C4-2B (cell line): ENCODE measurements around the gene GREM1.

Experiments used
- H3K27ac ChIP-seq: fragments of 450-650 bp; 2 replicates; pipeline ENCODE4 v1.5.1; 2017
- ZFX ChIP-seq: fragments of 450-650 bp; IDR thresholded peaks from 2 replicates; pipeline ENCODE4 v1.6.1; 2017
- TF ChIP-seq, protein P1 (sequence below): fragments of 450-650 bp; conservative IDR thresholded peaks from 2 replicates; pipeline ENCODE4 v1.5.1; 2017; ENCODE audit warnings: mild to moderate bottlenecking

Gene GREM1

DNA sequence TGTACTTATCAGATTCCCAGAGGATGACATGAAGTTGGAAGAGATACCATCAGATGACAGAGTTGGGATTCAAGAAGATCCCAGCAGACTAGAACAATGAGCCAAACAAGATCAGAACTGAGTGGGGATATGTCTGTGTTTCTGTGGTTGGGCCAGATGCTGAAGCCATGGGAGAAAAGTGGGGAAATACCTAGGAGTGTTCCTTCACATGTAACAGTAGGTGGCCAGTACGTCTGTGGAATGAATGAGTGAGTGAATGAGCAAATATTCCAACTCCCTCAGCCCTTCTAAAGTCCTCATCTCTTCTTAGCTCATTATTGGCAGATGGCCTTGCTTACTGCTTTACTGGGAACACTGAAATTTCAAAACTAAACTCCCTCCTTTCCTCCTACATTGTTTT, 32.2 kb upstream of the GREM1 start:
- H3K27ac ChIP-seq: no peak overlapping the region
- TF ChIP-seq ZFX: no peak
- TF ChIP-seq, protein P1, sequence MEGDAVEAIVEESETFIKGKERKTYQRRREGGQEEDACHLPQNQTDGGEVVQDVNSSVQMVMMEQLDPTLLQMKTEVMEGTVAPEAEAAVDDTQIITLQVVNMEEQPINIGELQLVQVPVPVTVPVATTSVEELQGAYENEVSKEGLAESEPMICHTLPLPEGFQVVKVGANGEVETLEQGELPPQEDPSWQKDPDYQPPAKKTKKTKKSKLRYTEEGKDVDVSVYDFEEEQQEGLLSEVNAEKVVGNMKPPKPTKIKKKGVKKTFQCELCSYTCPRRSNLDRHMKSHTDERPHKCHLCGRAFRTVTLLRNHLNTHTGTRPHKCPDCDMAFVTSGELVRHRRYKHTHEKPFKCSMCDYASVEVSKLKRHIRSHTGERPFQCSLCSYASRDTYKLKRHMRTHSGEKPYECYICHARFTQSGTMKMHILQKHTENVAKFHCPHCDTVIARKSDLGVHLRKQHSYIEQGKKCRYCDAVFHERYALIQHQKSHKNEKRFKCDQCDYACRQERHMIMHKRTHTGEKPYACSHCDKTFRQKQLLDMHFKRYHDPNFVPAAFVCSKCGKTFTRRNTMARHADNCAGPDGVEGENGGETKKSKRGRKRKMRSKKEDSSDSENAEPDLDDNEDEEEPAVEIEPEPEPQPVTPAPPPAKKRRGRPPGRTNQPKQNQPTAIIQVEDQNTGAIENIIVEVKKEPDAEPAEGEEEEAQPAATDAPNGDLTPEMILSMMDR: no peak

DNA sequence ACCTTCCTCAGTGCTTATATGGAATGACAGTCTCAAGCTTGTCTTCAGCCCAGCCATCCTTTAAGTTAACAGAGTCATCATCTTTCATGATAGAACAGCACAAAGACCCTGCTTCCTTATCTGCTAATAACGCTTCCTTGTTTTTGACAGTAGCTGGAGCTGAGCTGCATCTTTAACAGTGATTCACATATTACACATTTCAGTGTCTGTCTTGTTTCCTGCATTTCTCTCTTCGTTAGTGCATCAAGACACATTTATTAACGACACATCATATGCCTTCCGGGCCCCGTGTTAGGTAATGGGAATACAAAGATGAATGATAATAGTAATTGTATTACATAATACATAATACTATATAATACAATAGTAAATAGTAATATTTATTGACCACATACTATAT, 30.2 kb upstream of the GREM1 start:
- H3K27ac ChIP-seq: no peak overlapping the region
- no peak for TF ChIP-seq ZFX
- TF ChIP-seq, protein P1: no peak

- TF ChIP-seq, protein P1: no peak
- no peak for TF ChIP-seq ZFX
- no peak overlapping the region for H3K27ac ChIP-seq
Measured at GRCh38 chr15:32688151-32688639, 29.6 kb upstream of the GREM1 start.

- H3K27ac ChIP-seq: no peak overlapping the region
Measured at GRCh38 chr15:32690941-32691688, 26.7 kb upstream of the GREM1 start.

DNA sequence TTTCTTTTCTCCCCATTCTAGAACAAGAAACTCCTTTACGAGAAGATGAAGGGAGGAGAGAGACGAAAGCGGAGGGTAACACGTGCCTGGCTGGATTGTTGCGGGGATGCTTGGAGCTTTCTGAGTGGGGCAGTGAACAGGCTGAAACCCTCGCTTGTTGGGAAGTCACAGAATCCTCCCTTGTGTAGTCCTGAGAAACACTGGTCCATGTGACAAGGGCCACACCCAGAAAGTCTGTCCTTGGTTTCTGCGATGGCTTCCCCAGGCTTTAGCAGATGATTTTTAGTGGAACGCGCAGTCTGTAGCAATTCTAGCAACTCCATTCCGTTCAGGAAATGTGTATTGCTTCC, 26.1 kb upstream of the GREM1 start:
- TF ChIP-seq ZFX: no peak
- TF ChIP-seq, protein P1: no peak
- no peak overlapping the region for H3K27ac ChIP-seq

More at GRCh38 chr15:32690941-32691688, 26.7 kb upstream of the GREM1 start:
- TF ChIP-seq, protein P1: no peak
- TF ChIP-seq ZFX: no peak

DNA sequence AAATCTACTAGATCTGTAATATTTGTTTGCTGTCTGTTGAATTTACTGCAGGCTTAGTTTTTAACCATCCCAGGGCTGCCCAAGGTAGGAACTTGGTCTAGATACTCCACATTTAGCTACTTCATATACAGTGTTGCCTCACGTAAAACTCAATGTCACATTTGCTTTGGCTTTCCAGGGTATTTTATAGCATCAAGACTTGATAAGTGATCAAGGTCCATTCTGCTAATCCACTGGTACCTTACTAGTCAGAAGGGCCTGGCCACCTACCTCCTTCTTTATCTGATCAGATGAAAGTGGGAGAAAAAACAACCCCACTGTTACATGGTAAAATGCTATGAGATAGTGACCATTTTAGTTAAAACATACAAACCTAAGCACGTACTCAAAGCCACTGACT, 25.5 kb upstream of the GREM1 start:
- H3K27ac ChIP-seq: no peak overlapping the region
- no peak for TF ChIP-seq ZFX
- TF ChIP-seq, protein P1: no peak

- no peak overlapping the region for H3K27ac ChIP-seq
- TF ChIP-seq ZFX: no peak
- TF ChIP-seq, protein P1: no peak
Measured at GRCh38 chr15:32694222-32694983, 23.4 kb upstream of the GREM1 start.
